Measurements from ENCODE around the gene PRR18. TPM values are rescaled to one million over a fixed set of nuclear protein-coding genes. Genes with fewer than 3 reads are reported as not detected.

Gene PRR18
- total RNA-seq, 1 experiment from 2014 or later: not detected

- no peak overlapping the region for H4K8ac ChIP-seq (replicated peaks; ENCODE audit: insufficient read length, low read depth, low read length)
- H3K79me1 ChIP-seq (ENCODE audit: insufficient read depth, low read depth, low read length, poor library complexity, severe bottlenecking): no peaks in the 10 kb centered on the region
- DNase-seq: no peak
- no peaks in the 10 kb centered on the region for H3K79me2 ChIP-seq (ENCODE audit: insufficient read depth, low read length)
- H3K27me3 Mint-ChIP-seq (ENCODE audit: low read depth): no peaks in the 10 kb centered on the region; the same call in 1 of the 2 replicates
- peaks cover 8 to 11% of the 10 kb centered on the region in 2 experiments; a peak in 4 of 5 replicates for H3K9me3 Mint-ChIP-seq
- no peak overlapping the region for H3K27ac Mint-ChIP-seq
- H3K27ac ChIP-seq (ENCODE audit: insufficient read length, low read depth, low read length): no peak overlapping the region
- H4K91ac ChIP-seq (ENCODE audit: insufficient read length, low read depth, low read length): no peak overlapping the region
- no peak overlapping the region for H2AK5ac ChIP-seq (ENCODE audit: insufficient read length, low read length)
- no peak overlapping the region for H2AFZ ChIP-seq (ENCODE audit: low read length)
- H3K23me2 ChIP-seq (ENCODE audit: insufficient read length, low read depth, low read length, poor library complexity, severe bottlenecking): no peaks in the 10 kb centered on the region
- H3K4me2 ChIP-seq (ENCODE audit: insufficient read depth, insufficient read length, low read length): no peak overlapping the region
- H2BK20ac ChIP-seq (ENCODE audit: low read depth, low read length, poor library complexity, severe bottlenecking): no peak overlapping the region
- no peak overlapping the region for H2BK120ac ChIP-seq (ENCODE audit: low read depth, low read length, poor library complexity, severe bottlenecking)
- H3T11ph ChIP-seq (ENCODE audit: low read length): no peak overlapping the region
- no peak overlapping the region for H3K9ac ChIP-seq (ENCODE audit: extremely low read depth, insufficient read length, low read length)
- H3K4me1 Mint-ChIP-seq: peaks cover 7 to 8% of the 10 kb centered on the region in 2 experiments
- no peaks in the 10 kb centered on the region; the same call in 1 of the 2 replicates for H3K4me1 ChIP-seq (ENCODE audit: insufficient read depth, low read length)
- H2BK5ac ChIP-seq (ENCODE audit: insufficient read length, low read length): no peak overlapping the region
- H3K27me3 ChIP-seq (ENCODE audit: insufficient read depth, low read length): no peaks in the 10 kb centered on the region
- H3K23ac ChIP-seq (ENCODE audit: insufficient read length, low read depth, low read length): no peak overlapping the region
- H3K9me3 ChIP-seq (ENCODE audit: control insufficient read depth, low read depth, low read length): no peaks in the 10 kb centered on the region
- no peak overlapping the region for H3K4me3 Mint-ChIP-seq
- no peak overlapping the region for H2BK15ac ChIP-seq (ENCODE audit: low read depth, low read length)
- no peak for TF ChIP-seq CTCF (conservative IDR thresholded peaks at IDR 0.05)
- H3K4ac ChIP-seq (ENCODE audit: low read depth, low read length): no peak overlapping the region
- H3K14ac ChIP-seq (ENCODE audit: insufficient read depth, low read length): no peak overlapping the region
- no peak overlapping the region for H4K5ac ChIP-seq (ENCODE audit: insufficient read length, low read depth, low read length)
- peaks cover 0 to 1% (median 0%) of the 10 kb centered on the region in 3 experiments; a peak in 1 of 7 replicates for H3K36me3 Mint-ChIP-seq (ENCODE audit: insufficient read depth in 1 of 3, low read depth in 3 of 3)
- no peaks in the 10 kb centered on the region for H4K20me1 ChIP-seq (ENCODE audit: control insufficient read depth, insufficient read depth, insufficient read length)
- H3K18ac ChIP-seq (ENCODE audit: insufficient read length, low read depth, low read length): no peak overlapping the region
- no peak overlapping the region for H2BK12ac ChIP-seq (ENCODE audit: insufficient read length, low read depth, low read length)
- H3K56ac ChIP-seq (ENCODE audit: insufficient read length, low read depth, low read length): no peak overlapping the region
Observed at GRCh38 chr6:166352923-166353322, 44.7 kb upstream of the PRR18 start.
